LNCaP clone FGC (cell line): ENCODE results near the gene GPR35.

Experiments used
- DNase-seq: peaks from one replicate; pipeline ENCODE4 v3.0.0-alpha.2; 2011; ENCODE audit warnings: low read depth
- H3K4me3 ChIP-seq: 2 replicates; pipeline ENCODE4 v1.5.1; 2011; ENCODE audit warnings: mild to moderate bottlenecking, low read depth, low read length, control low read depth
- TF ChIP-seq, protein P1 (sequence below): IDR thresholded peaks from 2 replicates; pipeline ENCODE4 v1.5.1; 2012; ENCODE audit warnings: mild to moderate bottlenecking; ENCODE audit not compliant: control insufficient read depth, insufficient read depth; ENCODE audit errors: extremely low read depth

GPR35 gene, protein sequence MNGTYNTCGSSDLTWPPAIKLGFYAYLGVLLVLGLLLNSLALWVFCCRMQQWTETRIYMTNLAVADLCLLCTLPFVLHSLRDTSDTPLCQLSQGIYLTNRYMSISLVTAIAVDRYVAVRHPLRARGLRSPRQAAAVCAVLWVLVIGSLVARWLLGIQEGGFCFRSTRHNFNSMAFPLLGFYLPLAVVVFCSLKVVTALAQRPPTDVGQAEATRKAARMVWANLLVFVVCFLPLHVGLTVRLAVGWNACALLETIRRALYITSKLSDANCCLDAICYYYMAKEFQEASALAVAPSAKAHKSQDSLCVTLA

DNA sequence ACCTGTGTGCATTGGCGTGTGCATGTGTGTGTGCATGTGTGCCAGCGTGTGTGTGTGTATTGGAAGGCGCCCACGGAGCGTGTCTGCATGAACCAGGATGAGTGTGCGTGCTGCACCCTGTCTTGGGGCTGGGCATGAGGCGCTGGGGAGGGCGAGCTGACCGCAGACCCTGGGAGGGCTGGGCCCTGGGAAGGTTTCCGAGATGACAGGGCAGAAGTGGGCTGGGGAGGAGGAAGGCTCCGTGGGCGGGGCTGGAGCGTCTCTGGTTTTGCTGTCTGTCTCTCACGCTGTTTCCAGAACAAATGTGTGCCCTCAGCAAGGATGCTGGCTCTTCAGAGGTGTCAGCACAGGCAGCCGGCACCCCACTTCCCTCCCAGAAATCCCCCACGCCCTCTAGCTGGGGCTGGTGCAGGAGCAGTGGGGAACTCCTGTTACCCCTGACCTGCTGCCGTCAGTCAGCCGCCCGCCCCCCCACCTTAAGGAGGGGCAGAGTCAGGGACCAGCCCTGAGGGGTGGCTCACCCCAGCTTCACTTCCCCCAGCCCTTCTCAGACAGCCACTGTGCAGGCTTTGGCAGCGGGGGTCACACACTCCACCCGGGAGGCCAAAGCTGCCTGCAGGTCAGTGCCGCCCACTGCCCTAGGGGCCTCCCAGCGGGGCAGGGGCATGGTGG, at the start of gene GPR35:
Gene GPR35, plus strand, starts transcription at position 531 of the 672 bp plus-strand sequence. CDS start 4,473 bp downstream, outside the sequence.
- TF ChIP-seq, protein P1, sequence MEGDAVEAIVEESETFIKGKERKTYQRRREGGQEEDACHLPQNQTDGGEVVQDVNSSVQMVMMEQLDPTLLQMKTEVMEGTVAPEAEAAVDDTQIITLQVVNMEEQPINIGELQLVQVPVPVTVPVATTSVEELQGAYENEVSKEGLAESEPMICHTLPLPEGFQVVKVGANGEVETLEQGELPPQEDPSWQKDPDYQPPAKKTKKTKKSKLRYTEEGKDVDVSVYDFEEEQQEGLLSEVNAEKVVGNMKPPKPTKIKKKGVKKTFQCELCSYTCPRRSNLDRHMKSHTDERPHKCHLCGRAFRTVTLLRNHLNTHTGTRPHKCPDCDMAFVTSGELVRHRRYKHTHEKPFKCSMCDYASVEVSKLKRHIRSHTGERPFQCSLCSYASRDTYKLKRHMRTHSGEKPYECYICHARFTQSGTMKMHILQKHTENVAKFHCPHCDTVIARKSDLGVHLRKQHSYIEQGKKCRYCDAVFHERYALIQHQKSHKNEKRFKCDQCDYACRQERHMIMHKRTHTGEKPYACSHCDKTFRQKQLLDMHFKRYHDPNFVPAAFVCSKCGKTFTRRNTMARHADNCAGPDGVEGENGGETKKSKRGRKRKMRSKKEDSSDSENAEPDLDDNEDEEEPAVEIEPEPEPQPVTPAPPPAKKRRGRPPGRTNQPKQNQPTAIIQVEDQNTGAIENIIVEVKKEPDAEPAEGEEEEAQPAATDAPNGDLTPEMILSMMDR, result no peak
- no peak within 1 kb of the TSS for H3K4me3 ChIP-seq
- no peak for DNase-seq

DNA sequence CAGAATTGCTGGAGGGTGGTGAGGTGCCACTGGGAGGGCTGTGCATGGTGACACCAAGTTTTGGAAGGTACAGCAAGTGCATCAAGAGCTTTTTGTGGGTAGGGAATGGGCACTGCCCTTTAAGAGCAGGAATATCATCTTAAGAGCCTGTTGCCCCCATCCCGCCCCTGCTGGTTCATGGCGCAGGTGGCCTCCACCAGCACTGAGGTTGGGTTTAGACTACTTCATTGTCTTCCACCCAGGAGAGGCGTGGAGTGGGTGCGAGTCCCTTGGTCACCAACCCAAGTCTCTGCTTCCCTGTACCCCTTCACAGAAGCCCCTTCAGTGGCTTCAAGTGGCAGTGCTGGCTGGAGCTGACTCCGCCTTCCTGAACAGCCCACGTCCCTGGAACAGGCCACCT, 49.2 kb upstream of the GPR35 start:
- TF ChIP-seq, protein P1, result no peak
- H3K4me3 ChIP-seq, result no peak overlapping the region
- no peak for DNase-seq

DNA sequence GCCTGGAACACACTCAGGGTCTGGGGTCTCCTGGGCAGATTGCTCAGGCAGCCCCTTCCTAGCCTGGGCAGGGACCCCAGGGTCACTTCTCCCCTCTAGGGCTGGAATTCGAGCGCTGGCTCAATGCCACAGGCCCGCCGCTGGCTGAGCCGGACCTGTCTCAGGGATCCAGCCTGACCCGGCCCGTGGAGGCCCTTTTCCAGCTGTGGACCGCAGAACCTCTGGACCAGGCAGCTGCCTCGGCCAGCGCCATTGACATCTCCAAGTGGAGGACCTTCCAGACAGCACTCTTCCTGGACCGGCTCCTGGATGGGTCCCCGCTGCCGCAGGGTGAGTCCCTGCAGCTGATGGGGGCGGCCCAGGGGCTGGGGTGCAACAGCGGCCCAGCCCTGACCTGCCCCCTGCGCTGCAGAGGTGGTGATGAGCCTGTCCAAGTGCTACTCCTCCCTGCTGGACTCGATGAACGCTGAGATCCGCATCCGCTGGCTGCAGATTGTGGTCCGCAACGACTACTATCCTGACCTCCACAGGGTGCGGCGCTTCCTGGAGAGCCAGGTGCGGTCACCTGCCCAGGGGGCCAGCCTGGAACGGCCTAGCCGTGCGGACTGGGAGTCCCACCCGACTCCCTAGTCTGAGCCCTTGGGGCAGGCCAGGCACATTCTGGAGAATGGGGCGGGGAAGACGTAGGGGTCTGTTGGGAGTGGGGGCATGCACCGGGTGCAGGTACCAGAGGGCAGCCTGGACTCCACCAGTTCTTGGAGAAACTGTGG, 48.7 kb upstream of the GPR35 start:
- no peak for DNase-seq
- no peak overlapping the region for H3K4me3 ChIP-seq
- TF ChIP-seq, protein P1, result no peak

DNA sequence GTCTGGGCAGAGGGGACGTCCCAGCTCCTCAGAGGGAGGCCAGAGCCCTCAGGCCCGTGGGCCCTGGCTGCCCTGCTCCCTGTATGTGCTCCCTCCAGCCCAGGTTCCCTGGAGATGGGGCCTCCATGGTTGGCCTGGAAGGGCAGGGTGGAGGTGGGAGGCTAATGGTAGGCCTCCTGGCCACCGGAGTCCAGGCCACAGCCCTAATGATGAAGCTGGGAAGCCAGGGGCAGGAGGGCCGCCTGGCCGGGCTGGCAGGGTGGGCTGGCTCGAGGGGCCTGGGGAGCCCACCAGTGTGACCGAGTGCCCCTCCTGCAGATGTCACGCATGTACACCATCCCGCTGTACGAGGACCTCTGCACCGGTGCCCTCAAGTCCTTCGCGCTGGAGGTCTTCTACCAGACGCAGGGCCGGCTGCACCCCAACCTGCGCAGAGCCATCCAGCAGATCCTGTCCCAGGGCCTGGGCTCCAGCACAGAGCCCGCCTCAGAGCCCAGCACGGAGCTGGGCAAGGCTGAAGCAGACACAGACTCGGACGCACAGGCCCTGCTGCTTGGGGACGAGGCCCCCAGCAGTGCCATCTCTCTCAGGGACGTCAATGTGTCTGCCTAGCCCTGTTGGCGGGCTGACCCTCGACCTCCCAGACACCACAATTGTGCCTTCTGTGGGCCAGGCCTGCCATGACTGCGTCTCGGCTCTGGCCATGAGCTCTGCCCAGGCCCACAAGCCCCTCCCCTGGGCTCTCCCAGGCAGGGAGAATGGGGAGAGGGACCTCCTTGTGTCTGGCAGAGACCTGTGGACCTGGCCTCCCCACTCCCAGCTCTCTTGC, 47.8 kb upstream of the GPR35 start:
- no peak for DNase-seq
- no peak overlapping the region for H3K4me3 ChIP-seq
- TF ChIP-seq, protein P1, result no peak

DNA sequence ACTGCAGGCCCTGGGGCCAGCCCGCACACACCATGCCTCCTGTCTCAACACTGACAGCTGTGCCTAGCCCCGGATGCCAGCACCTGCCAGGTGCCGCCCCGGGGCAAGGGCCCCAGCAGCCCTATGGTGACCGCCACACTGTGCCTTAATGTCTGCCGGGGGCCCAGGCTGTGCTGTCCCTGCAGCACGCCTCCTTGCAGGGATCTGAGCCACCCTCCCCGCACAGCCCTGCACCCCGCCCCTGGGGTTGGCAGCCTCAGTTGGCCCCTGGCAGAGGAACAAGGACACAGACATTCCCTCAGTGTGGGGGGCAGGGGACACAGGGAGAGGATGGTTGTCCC, 47.2 kb upstream of the GPR35 start:
- no peak overlapping the region for H3K4me3 ChIP-seq
- no peak for DNase-seq
- TF ChIP-seq, protein P1, result no peak

DNA sequence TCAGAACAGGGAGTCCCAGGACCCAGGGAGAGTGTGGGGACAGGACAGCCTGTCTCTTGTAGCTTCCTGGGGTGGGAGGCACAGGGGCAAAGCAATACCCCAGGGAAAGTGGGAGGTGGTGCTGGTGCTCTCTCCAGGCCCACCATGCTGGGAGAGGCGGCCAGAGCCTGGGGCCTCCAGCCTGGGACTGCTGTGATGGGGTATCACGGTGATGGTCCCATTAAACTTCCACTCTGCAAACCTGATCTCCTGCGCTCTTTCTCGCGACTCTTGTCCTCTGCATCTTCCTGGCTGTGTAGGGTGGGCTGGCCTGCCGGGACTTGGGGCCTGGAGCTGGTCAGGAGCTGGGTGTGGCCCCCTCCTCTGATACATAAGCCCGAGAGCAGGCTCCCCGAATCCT, 46.8 kb upstream of the GPR35 start:
- no peak for DNase-seq
- TF ChIP-seq, protein P1, result no peak
- H3K4me3 ChIP-seq, result no peak overlapping the region
